HFF-Myc (cell line): ENCODE results near the gene HEY2.
A peak's percentile ranks its signal among the peaks of the same experiment; 100 is the strongest.

ENCODE experiments used
- DNase-seq: peaks from one replicate; pipeline ENCODE4 v3.0.0-alpha.2; 2011; ENCODE audit warnings: low read depth; ENCODE audit errors: extremely low read depth
- H3K4me3 ChIP-seq: replicated peaks from 2 replicates; pipeline ENCODE4 v1.5.1; 2011; ENCODE audit warnings: low read depth, mild to moderate bottlenecking, control low read depth, low read length
- TF ChIP-seq, protein P1 (sequence below): IDR thresholded peaks from 2 replicates; pipeline ENCODE4 v1.5.1; 2012; ENCODE audit warnings: mild to moderate bottlenecking, low read depth, low read length, control low read depth; ENCODE audit errors: missing control alignments

HEY2 gene

GRCh38 chr6:125781314-125781868, 32.0 kb downstream of the HEY2 start:
- DNase-seq = no peak
- peak overlapping the region; percentile 61 for H3K4me3 ChIP-seq
- TF ChIP-seq, protein P1, sequence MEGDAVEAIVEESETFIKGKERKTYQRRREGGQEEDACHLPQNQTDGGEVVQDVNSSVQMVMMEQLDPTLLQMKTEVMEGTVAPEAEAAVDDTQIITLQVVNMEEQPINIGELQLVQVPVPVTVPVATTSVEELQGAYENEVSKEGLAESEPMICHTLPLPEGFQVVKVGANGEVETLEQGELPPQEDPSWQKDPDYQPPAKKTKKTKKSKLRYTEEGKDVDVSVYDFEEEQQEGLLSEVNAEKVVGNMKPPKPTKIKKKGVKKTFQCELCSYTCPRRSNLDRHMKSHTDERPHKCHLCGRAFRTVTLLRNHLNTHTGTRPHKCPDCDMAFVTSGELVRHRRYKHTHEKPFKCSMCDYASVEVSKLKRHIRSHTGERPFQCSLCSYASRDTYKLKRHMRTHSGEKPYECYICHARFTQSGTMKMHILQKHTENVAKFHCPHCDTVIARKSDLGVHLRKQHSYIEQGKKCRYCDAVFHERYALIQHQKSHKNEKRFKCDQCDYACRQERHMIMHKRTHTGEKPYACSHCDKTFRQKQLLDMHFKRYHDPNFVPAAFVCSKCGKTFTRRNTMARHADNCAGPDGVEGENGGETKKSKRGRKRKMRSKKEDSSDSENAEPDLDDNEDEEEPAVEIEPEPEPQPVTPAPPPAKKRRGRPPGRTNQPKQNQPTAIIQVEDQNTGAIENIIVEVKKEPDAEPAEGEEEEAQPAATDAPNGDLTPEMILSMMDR = peak; percentile 14

DNA sequence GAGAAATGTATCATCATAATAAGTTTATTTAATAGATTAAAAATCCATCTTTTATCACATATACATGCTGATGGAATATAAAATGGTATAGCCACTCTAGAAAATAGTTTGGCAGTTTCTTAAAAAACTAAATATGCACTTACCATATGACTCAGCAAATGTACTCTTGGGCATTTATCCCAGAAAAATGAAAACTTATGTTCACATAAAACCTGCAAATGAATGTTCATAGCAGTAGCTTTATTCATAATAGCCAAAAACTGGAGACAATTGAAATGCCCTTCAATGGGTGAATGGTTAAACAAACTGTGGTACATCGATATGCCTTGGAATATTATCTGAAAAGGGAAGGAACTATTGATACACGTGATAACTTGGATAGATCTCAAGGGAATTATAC, 34.9 kb downstream of the HEY2 start:
- TF ChIP-seq, protein P1 = no peak
- H3K4me3 ChIP-seq = no peak overlapping the region
- no peak for DNase-seq

DNA sequence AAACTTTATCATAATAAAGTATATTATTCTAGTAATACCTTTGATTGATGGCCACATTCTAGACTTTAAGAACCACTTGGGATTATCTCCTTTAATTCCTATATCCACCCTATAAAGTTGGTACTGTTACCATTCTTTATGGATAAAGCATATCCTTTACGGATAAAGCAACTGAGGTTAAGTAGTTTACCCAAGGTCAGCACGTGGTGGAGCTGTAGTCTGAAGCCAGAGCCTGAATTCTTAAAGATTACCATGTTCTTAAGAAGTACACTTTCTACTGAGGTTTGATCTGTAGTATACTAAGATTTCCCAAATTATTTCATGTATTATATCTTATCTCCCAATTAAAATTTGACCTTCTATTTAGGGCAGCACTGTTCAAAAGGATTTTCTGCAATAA, 38.4 kb downstream of the HEY2 start:
- no peak overlapping the region for H3K4me3 ChIP-seq
- no peak for DNase-seq
- TF ChIP-seq, protein P1 = peak; percentile 29

- TF ChIP-seq, protein P1 = no peak
- H3K4me3 ChIP-seq = no peak overlapping the region
- DNase-seq = no peak
These were observed 39.7 kb downstream of the HEY2 start for GRCh38 chr6:125789167-125789566.

DNA sequence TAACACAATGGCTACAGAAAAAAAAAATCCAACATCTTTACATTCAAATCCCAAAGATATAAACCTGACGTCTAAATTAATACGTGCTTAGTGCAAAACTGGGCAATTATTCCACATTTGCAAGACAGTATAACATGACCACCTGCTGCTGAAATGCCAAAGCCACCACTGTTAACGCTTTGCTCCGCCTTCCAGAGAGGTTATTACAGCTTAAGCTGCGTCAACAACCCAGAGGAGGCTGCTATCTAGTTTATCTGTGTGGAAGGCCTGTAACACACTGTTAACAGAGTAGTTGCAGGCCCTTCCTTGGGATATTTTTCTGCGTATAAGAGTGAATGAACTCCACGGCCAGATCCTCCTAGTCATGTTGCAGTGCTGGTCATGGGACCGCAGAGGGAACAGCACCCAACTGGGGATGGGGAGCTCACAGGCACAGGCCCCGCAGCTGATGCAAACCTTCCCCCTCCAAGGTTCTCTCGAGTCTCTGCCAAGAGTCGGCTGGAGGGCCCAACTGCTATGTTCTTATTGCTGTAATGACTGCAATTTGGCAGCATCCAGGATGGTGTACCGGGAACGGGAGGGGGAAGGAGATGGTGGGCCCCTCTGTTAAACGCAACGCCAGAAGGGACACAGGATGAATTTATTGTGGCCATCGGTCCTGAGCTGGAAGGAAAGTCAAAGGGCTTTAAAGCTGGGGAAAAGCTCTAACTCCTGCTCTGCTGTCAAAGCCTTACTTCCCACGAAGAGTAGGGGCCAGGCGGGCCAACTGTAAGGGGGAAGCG, 40.3 kb downstream of the HEY2 start:
- H3K4me3 ChIP-seq = peak overlapping the region; percentile 74
- DNase-seq = no peak

DNA sequence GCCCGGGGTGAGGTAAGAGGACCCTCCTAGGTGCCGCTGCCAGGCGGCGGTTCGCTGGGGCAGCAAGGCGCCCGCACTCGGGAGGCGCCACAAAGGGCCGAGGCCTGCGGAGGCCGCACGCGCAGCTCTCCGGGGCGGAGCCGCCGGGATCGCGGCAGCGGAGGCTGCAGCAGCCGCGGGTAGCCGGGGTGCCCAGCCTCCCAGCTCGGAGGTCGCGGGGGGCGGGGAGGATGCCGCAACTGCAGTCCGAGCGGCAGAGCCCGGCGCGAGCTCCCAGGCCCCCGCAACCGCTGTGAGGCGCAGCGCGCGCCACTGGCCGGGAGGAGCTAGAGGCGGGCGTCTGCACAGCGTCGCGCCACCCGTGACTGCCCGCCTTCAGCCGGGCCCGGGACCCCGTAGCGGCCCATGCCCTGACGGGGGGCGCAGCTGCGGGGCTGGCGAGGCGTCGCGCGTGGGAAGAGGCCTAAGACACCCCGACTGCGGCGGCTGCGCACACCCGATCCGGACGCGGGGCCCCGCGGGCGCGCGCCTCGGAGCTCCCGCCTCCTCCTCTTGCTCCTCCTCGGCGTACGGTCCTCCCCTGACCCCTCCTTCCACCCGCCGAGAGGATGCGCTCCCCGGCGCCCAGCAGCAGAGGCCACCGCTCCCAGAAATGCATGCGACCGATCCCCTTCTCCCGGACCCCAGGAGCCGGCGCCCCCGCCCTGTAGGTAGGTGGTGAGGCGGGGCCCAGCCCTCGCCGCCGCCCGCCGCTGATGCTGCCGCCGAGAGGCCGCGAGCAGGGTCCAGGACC, 41.1 kb downstream of the HEY2 start, which contains the start of gene NCOA7:
Gene NCOA7, plus strand, starts transcription at position 603 of the 793 bp plus-strand sequence. CDS start 24,395 bp downstream, outside the sequence.
- no peak for DNase-seq
- peak within 1 kb of the TSS; percentile 74 for H3K4me3 ChIP-seq
- TF ChIP-seq, protein P1 = no peak

More for the DNA sequence above, 40.3 kb downstream of the HEY2 start:
- TF ChIP-seq, protein P1 = no peak
